CD14-positive monocyte (primary cell): ENCODE measurements around the gene LOXL3. TPM values are rescaled to one million over a fixed set of nuclear protein-coding genes. Genes with fewer than 3 reads are reported as not detected.
"Not testable (repeated sequence)": the region's sequence is repeated elsewhere in the genome, so short reads cannot be mapped to it uniquely, and the experiment has no call there.

Source experiments
- DNase-seq, 3 donors: peaks; one replicate each; pipeline ENCODE4 v3.0.0-alpha.2; 2011 to 2022
- H2AFZ ChIP-seq: 2 replicates; pipeline ENCODE4 v1.6.0; 2012; ENCODE audit warnings: mild to moderate bottlenecking, low read depth, low read length, inconsistent platforms; ENCODE audit not compliant: insufficient read depth, poor library complexity, severe bottlenecking
- H3K27ac ChIP-seq, 2 donors: 1 replicate in 1 of 2; 2 replicates in 1 of 2; pipeline ENCODE4 v1.5.1; 2012 to 2013; ENCODE audit warnings: low read length in 2 of 2, control low read depth in 1 of 2, inconsistent platforms in 1 of 2, low read depth in 1 of 2, mild to moderate bottlenecking in 1 of 2
- H3K27me3 ChIP-seq, 2 donors: one replicate each; pipeline versions ENCODE4 v1.6.0 to v1.6.1; 2011 to 2013; ENCODE audit warnings: low read length in 2 of 2; ENCODE audit not compliant: control insufficient read depth in 2 of 2, insufficient read depth in 2 of 2
- H3K36me3 ChIP-seq, 2 donors: replicated peaks in 1 of 2; 1 replicate in 1 of 2; 2 replicates in 1 of 2; pipeline versions ENCODE4 v1.5.1 to v1.6.1; 2012 to 2013; ENCODE audit warnings: low read length in 2 of 2, control low read depth in 1 of 2, inconsistent platforms in 1 of 2, mild to moderate bottlenecking in 1 of 2; ENCODE audit not compliant: insufficient read depth in 2 of 2, control insufficient read depth in 1 of 2
- H3K4me1 ChIP-seq, 2 donors: 1 replicate in 1 of 2; 2 replicates in 1 of 2; pipeline versions ENCODE4 v1.5.1 to v1.6.1; 2012 to 2013; ENCODE audit warnings: low read length in 2 of 2, control low read depth in 1 of 2, inconsistent platforms in 1 of 2, mild to moderate bottlenecking in 1 of 2, moderate library complexity in 1 of 2; ENCODE audit not compliant: insufficient read depth in 2 of 2, control insufficient read depth in 1 of 2
- H3K4me2 ChIP-seq: replicated peaks from 2 replicates; pipeline ENCODE3; 2012; ENCODE audit warnings: low read length, moderate library complexity, mild to moderate bottlenecking; ENCODE audit not compliant: poor library complexity, severe bottlenecking; ENCODE audit errors: extremely low read depth
- H3K4me3 ChIP-seq, 3 experiments: fragments of 200-600 bp in 1 of 3; sonication (generic) in 1 of 3; replicated peaks in 1 of 3; 1 replicate in 2 of 3; 2 replicates in 1 of 3; pipeline ENCODE4 v1.5.1; 2011 to 2013; ENCODE audit warnings: low read length in 3 of 3, mild to moderate bottlenecking in 3 of 3, control low read depth in 2 of 3, low read depth in 2 of 3, inconsistent platforms in 1 of 3, moderate library complexity in 1 of 3
- H3K79me2 ChIP-seq: 2 replicates; pipeline ENCODE4 v1.6.0; 2012; ENCODE audit warnings: mild to moderate bottlenecking, control low read depth, inconsistent platforms, low read length, moderate library complexity; ENCODE audit not compliant: insufficient read depth
- H3K9ac ChIP-seq: 2 replicates; pipeline ENCODE4 v1.6.0; 2017; ENCODE audit warnings: low read length, mild to moderate bottlenecking; ENCODE audit not compliant: insufficient read depth, poor library complexity, severe bottlenecking
- H3K9me3 ChIP-seq, 2 donors: replicated peaks in 1 of 2; 1 replicate in 1 of 2; 2 replicates in 1 of 2; pipeline versions ENCODE4 v1.5.1 to v1.6.1; 2012 to 2013; ENCODE audit warnings: low read length in 2 of 2, control low read depth in 1 of 2; ENCODE audit not compliant: control insufficient read depth in 1 of 2, insufficient read depth in 1 of 2
- H4K20me1 ChIP-seq: 2 replicates; pipeline ENCODE4 v1.6.0; 2012; ENCODE audit warnings: mild to moderate bottlenecking, low read length, control low read depth, moderate library complexity; ENCODE audit not compliant: insufficient read depth
- H3K27ac Mint-ChIP-seq, 7 donors: one replicate each; pipeline ENCODE4 v1.8.0; 2020; ENCODE audit warnings: mild to moderate bottlenecking in 7 of 7, mixed read lengths in 7 of 7, moderate library complexity in 6 of 7, inconsistent platforms in 2 of 7
- H3K27me3 Mint-ChIP-seq, 3 donors: one replicate each; pipeline ENCODE4 v1.8.0; 2021 to 2022; ENCODE audit warnings: low read depth in 3 of 3, mild to moderate bottlenecking in 3 of 3, mixed read lengths in 3 of 3, moderate library complexity in 3 of 3, inconsistent platforms in 1 of 3
- H3K36me3 Mint-ChIP-seq, 2 donors: one replicate each; pipeline ENCODE4 v1.8.0; 2020; ENCODE audit warnings: mixed read lengths in 2 of 2, inconsistent platforms in 1 of 2, mild to moderate bottlenecking in 1 of 2
- H3K4me1 Mint-ChIP-seq: one replicate; pipeline ENCODE4 v1.8.0; 2020; ENCODE audit warnings: mild to moderate bottlenecking, mixed read lengths
- H3K4me3 Mint-ChIP-seq, 2 donors: one replicate each; pipeline ENCODE4 v1.8.0; 2020; ENCODE audit warnings: mild to moderate bottlenecking in 2 of 2, mixed read lengths in 2 of 2, moderate library complexity in 1 of 2
- H3K9me3 Mint-ChIP-seq, 7 donors: one replicate each; pipeline ENCODE4 v1.8.0; 2020 to 2022; ENCODE audit warnings: mixed read lengths in 7 of 7, mild to moderate bottlenecking in 6 of 7, moderate library complexity in 6 of 7, inconsistent platforms in 2 of 7
- WGBS: methylation state at CpG from one replicate; pipeline ENCODE4 v1.1.5; 2013; ENCODE audit warnings: missing lambda C conversion rate; ENCODE audit not compliant: insufficient coverage; 5-methylcytosine and 5-hydroxymethylcytosine counted together
- intact Hi-C, 2 donors: fragments of 100-400 bp; cut with micrococcal nuclease; formaldehyde crosslinking; loops; one replicate each; pipeline versions ENCODE4 v1.15.0 to v1.15.1; 2023
- polyA plus RNA-seq, 3 donors: library from polyadenylated mRNA; depleted of rRNA in 1 of 3; unstranded in 2 of 3; stranded (reverse) in 1 of 3; fragments of 300-500 nt in 2 of 3; fragments of >200 nt in 1 of 3; fragmentation: Illumina TruSeq in 2 of 3; gene quantifications; 1 replicate in 2 of 3; 2 replicates in 1 of 3; pipeline ENCODE4 v1.2.3, GENCODE V29; 2012 to 2021
- TF ChIP-seq, protein P1 (sequence below): fragments of 200-600 bp; IDR thresholded peaks from one replicate; pipeline ENCODE4 v1.8.0; 2022; ENCODE audit warnings: antibody characterized with exemption, mild to moderate bottlenecking

Gene LOXL3
- polyA plus RNA-seq, 3 donors: 18.2 to 35.0 (median 18.5) TPM

DNA sequence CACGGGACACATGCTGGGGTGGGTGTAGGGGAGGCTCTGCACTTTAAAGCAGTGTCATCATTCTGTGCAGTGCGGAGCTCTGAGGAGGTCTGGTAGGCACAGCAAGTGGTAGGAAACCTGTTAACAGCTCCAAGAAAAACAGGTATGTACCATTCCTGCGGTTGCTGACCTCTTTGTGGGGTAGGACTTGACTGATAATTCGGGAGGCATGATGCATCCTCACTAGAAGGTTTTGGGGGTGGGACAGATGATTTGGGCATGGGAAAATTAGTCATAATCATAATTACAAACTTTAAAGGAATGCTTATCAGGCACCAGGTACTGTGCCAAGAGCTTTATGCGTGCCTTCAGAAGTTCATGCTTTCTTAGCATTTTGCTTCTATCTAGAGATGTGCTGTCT is 10.5 kb upstream of the LOXL3 start:
- no peak overlapping the region for H3K4me3 ChIP-seq
- intact Hi-C loops: no loop called here
- H2AFZ ChIP-seq: no peak overlapping the region
- no peak overlapping the region for H3K9ac ChIP-seq
- no peaks in the 10 kb centered on the region for H3K36me3 ChIP-seq
- Mint-ChIP-seq H3K36me3 (peaks cover 0 to 4% of the 10 kb centered on the region in 2 donors), H3K27me3 (peaks cover 0 to 2% (median 0%) of the 10 kb centered on the region in 3 donors), H3K4me1 (peaks cover 67% of the 10 kb centered on the region), H3K27ac (peak overlapping the region in 1 of 7 donors; percentile 21), H3K4me3 (no peak overlapping the region), H3K9me3 (peaks cover 0 to 3% (median 0%) of the 10 kb centered on the region in 7 donors)
- no peak overlapping the region for H3K27ac ChIP-seq
- 97% methylated on average over 3 of the region's 5 CpGs for WGBS
- no peak for DNase-seq
- H3K9me3 ChIP-seq: no peaks in the 10 kb centered on the region
- H3K4me2 ChIP-seq: no peak overlapping the region
- peaks cover 52 to 59% of the 10 kb centered on the region in 2 donors for H3K4me1 ChIP-seq
- H3K79me2 ChIP-seq: no peaks in the 10 kb centered on the region
- peaks cover 4% of the 10 kb centered on the region for H4K20me1 ChIP-seq
- no peaks in the 10 kb centered on the region for H3K27me3 ChIP-seq
- TF ChIP-seq, protein P1, sequence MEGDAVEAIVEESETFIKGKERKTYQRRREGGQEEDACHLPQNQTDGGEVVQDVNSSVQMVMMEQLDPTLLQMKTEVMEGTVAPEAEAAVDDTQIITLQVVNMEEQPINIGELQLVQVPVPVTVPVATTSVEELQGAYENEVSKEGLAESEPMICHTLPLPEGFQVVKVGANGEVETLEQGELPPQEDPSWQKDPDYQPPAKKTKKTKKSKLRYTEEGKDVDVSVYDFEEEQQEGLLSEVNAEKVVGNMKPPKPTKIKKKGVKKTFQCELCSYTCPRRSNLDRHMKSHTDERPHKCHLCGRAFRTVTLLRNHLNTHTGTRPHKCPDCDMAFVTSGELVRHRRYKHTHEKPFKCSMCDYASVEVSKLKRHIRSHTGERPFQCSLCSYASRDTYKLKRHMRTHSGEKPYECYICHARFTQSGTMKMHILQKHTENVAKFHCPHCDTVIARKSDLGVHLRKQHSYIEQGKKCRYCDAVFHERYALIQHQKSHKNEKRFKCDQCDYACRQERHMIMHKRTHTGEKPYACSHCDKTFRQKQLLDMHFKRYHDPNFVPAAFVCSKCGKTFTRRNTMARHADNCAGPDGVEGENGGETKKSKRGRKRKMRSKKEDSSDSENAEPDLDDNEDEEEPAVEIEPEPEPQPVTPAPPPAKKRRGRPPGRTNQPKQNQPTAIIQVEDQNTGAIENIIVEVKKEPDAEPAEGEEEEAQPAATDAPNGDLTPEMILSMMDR: no peak

DNA sequence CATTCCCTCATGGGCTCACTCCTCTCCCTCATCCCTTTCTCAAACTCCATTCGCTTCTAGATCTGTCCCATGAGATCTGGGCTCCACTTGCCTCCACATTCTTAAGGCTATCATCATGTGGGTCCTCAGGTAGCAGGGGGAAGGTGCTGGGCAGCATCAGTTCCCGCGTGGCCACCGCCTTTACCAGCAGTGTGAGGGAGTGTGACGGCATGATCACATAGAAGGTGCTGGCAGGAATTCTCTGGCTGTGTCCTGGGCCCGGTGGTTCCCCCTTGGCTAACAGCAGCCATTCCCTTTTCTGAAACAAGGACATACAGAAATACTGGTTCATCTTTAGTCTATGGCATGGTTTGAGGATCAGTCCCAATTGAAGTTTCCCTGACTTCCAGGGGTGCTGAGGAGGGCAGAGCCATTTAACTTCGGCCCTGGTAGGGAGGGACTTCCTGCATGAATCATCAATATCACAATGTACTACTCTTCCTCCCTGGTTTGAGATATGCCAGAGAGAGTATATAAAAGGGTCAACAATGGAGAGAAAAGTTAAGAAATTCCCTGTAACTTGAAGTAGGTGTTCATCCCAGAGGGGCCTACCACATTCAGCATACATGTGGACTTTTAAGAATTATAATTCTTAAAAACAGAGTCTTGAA is 8.5 kb upstream of the LOXL3 start:
- Histone ChIP-seq H2AFZ (peak overlapping the region; percentile 48), H3K9me3 (no peaks in the 10 kb centered on the region), H3K4me2 (no peak overlapping the region), H3K9ac (no peak overlapping the region), H3K36me3 (peaks cover 9 to 16% of the 10 kb centered on the region in 2 donors), H4K20me1 (peaks cover 11% of the 10 kb centered on the region), H3K4me3 (peak overlapping the region in 1 of 3 experiments; percentile 12), H3K79me2 (peaks cover 7% of the 10 kb centered on the region), H3K27ac (peak overlapping the region in 1 of 2 donors; percentile 52), H3K27me3 (no peaks in the 10 kb centered on the region), H3K4me1 (peaks cover 33 to 41% of the 10 kb centered on the region in 2 donors)
- Mint-ChIP-seq H3K4me1 (peaks cover 54% of the 10 kb centered on the region), H3K27ac (peak overlapping the region in 4 of 7 donors; percentile 53 to 88 (median 75)), H3K27me3 (peaks cover 0 to 2% (median 1%) of the 10 kb centered on the region in 3 donors), H3K4me3 (peak overlapping the region; percentile 13 to 28), H3K9me3 (peaks cover 0 to 2% (median 0%) of the 10 kb centered on the region in 7 donors), H3K36me3 (peaks cover 7% of the 10 kb centered on the region in 2 donors)
- 93% methylated on average over 3 of the region's 7 CpGs for WGBS
- intact Hi-C loops: no loop called here
- peak in 1 of 3 donors; percentile 34 for DNase-seq
- TF ChIP-seq, protein P1: no peak

DNA sequence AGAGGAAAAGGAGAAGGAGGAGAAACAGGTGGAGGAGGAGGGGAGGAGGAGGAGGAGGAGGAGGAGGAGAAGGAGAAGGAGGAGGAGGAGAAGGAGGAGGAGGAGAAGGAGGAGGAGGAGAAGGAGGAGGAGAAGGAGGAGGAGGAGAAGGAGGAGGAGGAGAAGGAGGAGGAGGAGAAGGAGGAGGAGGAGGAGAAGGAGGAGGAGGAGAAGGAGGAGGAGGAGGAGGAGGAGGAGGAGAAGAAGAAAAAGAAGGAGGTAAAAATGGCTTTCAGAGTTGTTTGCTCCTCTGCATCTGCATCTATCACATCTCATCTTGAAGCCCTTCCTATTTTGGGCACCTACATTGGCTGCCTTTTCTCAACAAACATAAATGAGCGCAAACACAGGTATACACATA is 7.3 kb upstream of the LOXL3 start:
- H3K9ac ChIP-seq, H3K27me3 Mint-ChIP-seq, H3K27me3 ChIP-seq, H3K4me3 ChIP-seq, H3K9me3 ChIP-seq, H3K9me3 Mint-ChIP-seq, intact Hi-C loops, H3K4me3 Mint-ChIP-seq, H2AFZ ChIP-seq, H3K27ac ChIP-seq, H3K4me2 ChIP-seq, DNase-seq: not testable (repeated sequence)
- Histone ChIP-seq H3K36me3 (peaks cover 20 to 28% of the 10 kb centered on the region in 2 donors), H3K4me1 (peaks cover 31 to 41% of the 10 kb centered on the region in 2 donors), H3K79me2 (peaks cover 20% of the 10 kb centered on the region), H4K20me1 (peaks cover 23% of the 10 kb centered on the region)
- Mint-ChIP-seq H3K36me3 (peaks cover 15 to 19% of the 10 kb centered on the region in 2 donors), H3K27ac (peak overlapping the region in 1 of 7 donors; percentile 48), H3K4me1 (peaks cover 54% of the 10 kb centered on the region)
- WGBS: 100% methylated on average over 1 of the region's 1 CpG
